Activated T-cell treated with anti-CD3 and anti-CD28 coated beads, Interleukin-2, amount 50 U/mL, for 72 hours (primary cell): ENCODE results near the gene SULT1A1. TPM values are rescaled to one million over a fixed set of nuclear protein-coding genes. Genes with fewer than 3 reads are reported as not detected.
"Not testable (repeated sequence)": the region's sequence is repeated elsewhere in the genome, so short reads cannot be mapped to it uniquely, and the experiment has no call there.

Experiments
- ATAC-seq, 2 donors: fragments of 150-1000 bp; cut with Tn5 transposase; replicated peaks in 1 of 2; 2 replicates each; pipeline ENCODE4 v1.10.0; 2021; ENCODE audit warnings: moderate library complexity in 2 of 2, mild to moderate bottlenecking in 1 of 2
- DNase-seq, 2 donors: peaks; one replicate each; pipeline ENCODE4 v3.0.0; 2021 to 2022; ENCODE audit warnings: mixed read lengths in 1 of 2
- H3K27ac Mint-ChIP-seq: one replicate; pipeline ENCODE4 v1.8.0; 2022; ENCODE audit warnings: mild to moderate bottlenecking, moderate library complexity, mixed read lengths
- H3K27me3 Mint-ChIP-seq: one replicate; pipeline ENCODE4 v1.8.0; 2022; ENCODE audit warnings: low read depth, mixed read lengths
- H3K36me3 Mint-ChIP-seq, 2 donors: one replicate each; pipeline ENCODE4 v1.8.0; 2022; ENCODE audit warnings: mixed read lengths in 2 of 2, mild to moderate bottlenecking in 1 of 2; ENCODE audit not compliant: insufficient read depth in 2 of 2
- H3K4me1 Mint-ChIP-seq: one replicate; pipeline ENCODE4 v1.8.0; 2022; ENCODE audit warnings: low read depth, mixed read lengths
- H3K4me3 Mint-ChIP-seq, 2 donors: one replicate each; pipeline ENCODE4 v1.8.0; 2022; ENCODE audit warnings: mild to moderate bottlenecking in 2 of 2, mixed read lengths in 2 of 2, moderate library complexity in 2 of 2
- H3K9me3 Mint-ChIP-seq, 2 donors: one replicate each; pipeline ENCODE4 v1.8.0; 2022; ENCODE audit warnings: mixed read lengths in 2 of 2
- total RNA-seq, 2 donors: library from RNA; stranded (reverse); gene quantifications; one replicate each; pipeline ENCODE4 v1.2.3, GENCODE V29; 2022

The SULT1A1 gene
- total RNA-seq, 2 donors from 2014 or later = 12.7 to 18.6 TPM

GRCh38 chr16:28616224-28616577 is 6.4 kb upstream of the SULT1A1 start:
- not testable (repeated sequence) for H3K4me3 Mint-ChIP-seq, H3K9me3 Mint-ChIP-seq, DNase-seq, ATAC-seq, H3K36me3 Mint-ChIP-seq, H3K27me3 Mint-ChIP-seq, H3K4me1 Mint-ChIP-seq, H3K27ac Mint-ChIP-seq

GRCh38 chr16:28615486-28616223 is 5.8 kb upstream of the SULT1A1 start:
- DNase-seq = peak in 1 of 2 donors; percentile 31
- not testable (repeated sequence) for H3K27me3 Mint-ChIP-seq, H3K4me1 Mint-ChIP-seq, ATAC-seq, H3K36me3 Mint-ChIP-seq, H3K4me3 Mint-ChIP-seq, H3K9me3 Mint-ChIP-seq
- H3K27ac Mint-ChIP-seq = peak overlapping the region; percentile 39

- DNase-seq = not testable (repeated sequence)
These were observed 4.7 kb upstream of the SULT1A1 start for GRCh38 chr16:28614561-28614960.

GRCh38 chr16:28613912-28614311 is 4.1 kb upstream of the SULT1A1 start:
- H3K27me3 Mint-ChIP-seq, H3K9me3 Mint-ChIP-seq, H3K4me3 Mint-ChIP-seq, H3K36me3 Mint-ChIP-seq, ATAC-seq, DNase-seq, H3K27ac Mint-ChIP-seq: not testable (repeated sequence)
- peaks cover 19% of the 10 kb centered on the region for H3K4me1 Mint-ChIP-seq

More at GRCh38 chr16:28614561-28614960, 4.7 kb upstream of the SULT1A1 start:
- H3K4me1 Mint-ChIP-seq = peaks cover 15% of the 10 kb centered on the region
- ATAC-seq, H3K36me3 Mint-ChIP-seq, H3K9me3 Mint-ChIP-seq, H3K27ac Mint-ChIP-seq, H3K27me3 Mint-ChIP-seq, H3K4me3 Mint-ChIP-seq: not testable (repeated sequence)

GRCh38 chr16:28612359-28613280 is 2.8 kb upstream of the SULT1A1 start:
- not testable (repeated sequence) for H3K27me3 Mint-ChIP-seq, DNase-seq, H3K4me3 Mint-ChIP-seq, H3K9me3 Mint-ChIP-seq, H3K36me3 Mint-ChIP-seq, H3K27ac Mint-ChIP-seq
- H3K4me1 Mint-ChIP-seq = peaks cover 19% of the 10 kb centered on the region
- peak; percentile 94 to 95 for ATAC-seq

- no peak overlapping the region for H3K27ac Mint-ChIP-seq
- peaks cover 19% of the 10 kb centered on the region for H3K4me1 Mint-ChIP-seq
- no peak for DNase-seq
These were observed 849 bp upstream of the SULT1A1 start for GRCh38 chr16:28610595-28611191.

GRCh38 chr16:28608867-28609596 is 812 bp downstream of the SULT1A1 start:
- peak overlapping the region; percentile 44 for H3K27ac Mint-ChIP-seq
- peaks cover 19% of the 10 kb centered on the region for H3K4me1 Mint-ChIP-seq
- not testable (repeated sequence) for H3K27me3 Mint-ChIP-seq, DNase-seq, H3K4me3 Mint-ChIP-seq, H3K36me3 Mint-ChIP-seq, ATAC-seq, H3K9me3 Mint-ChIP-seq

More at GRCh38 chr16:28610595-28611191, 849 bp upstream of the SULT1A1 start:
- no peaks in the 10 kb centered on the region for H3K27me3 Mint-ChIP-seq
- no peaks in the 10 kb centered on the region for H3K36me3 Mint-ChIP-seq
- H3K9me3 Mint-ChIP-seq = no peaks in the 10 kb centered on the region
- H3K4me3 Mint-ChIP-seq = no peak overlapping the region
- ATAC-seq = no peak

- ATAC-seq, H3K36me3 Mint-ChIP-seq, H3K27me3 Mint-ChIP-seq, H3K4me3 Mint-ChIP-seq, H3K27ac Mint-ChIP-seq, H3K9me3 Mint-ChIP-seq, DNase-seq: not testable (repeated sequence)
- peaks cover 19% of the 10 kb centered on the region for H3K4me1 Mint-ChIP-seq
These were observed 1.4 kb downstream of the SULT1A1 start for GRCh38 chr16:28608496-28608808.

GRCh38 chr16:28607681-28608495 is 2.0 kb downstream of the SULT1A1 start:
- not testable (repeated sequence) for H3K4me3 Mint-ChIP-seq, H3K9me3 Mint-ChIP-seq
- peaks cover 19% of the 10 kb centered on the region for H3K4me1 Mint-ChIP-seq

GRCh38 chr16:28607116-28607623 is 2.7 kb downstream of the SULT1A1 start:
- DNase-seq = no peak
- H3K27me3 Mint-ChIP-seq = no peaks in the 10 kb centered on the region
- no peaks in the 10 kb centered on the region for H3K36me3 Mint-ChIP-seq
- H3K4me1 Mint-ChIP-seq = peaks cover 19% of the 10 kb centered on the region
- H3K4me3 Mint-ChIP-seq = no peak overlapping the region
- H3K9me3 Mint-ChIP-seq = no peaks in the 10 kb centered on the region
- no peak overlapping the region for H3K27ac Mint-ChIP-seq
- ATAC-seq = no peak

More at GRCh38 chr16:28607681-28608495, 2.0 kb downstream of the SULT1A1 start:
- H3K27ac Mint-ChIP-seq, DNase-seq, H3K36me3 Mint-ChIP-seq, H3K27me3 Mint-ChIP-seq, ATAC-seq: not testable (repeated sequence)

GRCh38 chr16:28606291-28607115 is 3.3 kb downstream of the SULT1A1 start:
- H3K36me3 Mint-ChIP-seq = no peaks in the 10 kb centered on the region
- DNase-seq (no peak), ATAC-seq (no peak)
- H3K27me3 Mint-ChIP-seq = no peaks in the 10 kb centered on the region
- H3K4me1 Mint-ChIP-seq = peaks cover 19% of the 10 kb centered on the region
- H3K4me3 Mint-ChIP-seq = no peak overlapping the region
- H3K27ac Mint-ChIP-seq = no peak overlapping the region
- no peaks in the 10 kb centered on the region for H3K9me3 Mint-ChIP-seq
